GM12891 (cell line): ENCODE measurements around the gene NTNG1.

Experiments used
- DNase-seq: peaks from one replicate; pipeline ENCODE4 v3.0.0; 2011; ENCODE audit warnings: low spot score; ENCODE audit not compliant: insufficient read length
- FAIRE-seq: peaks from 2 replicates; lab custom pipeline; 2011; peaks lifted over from hg19 to GRCh38; lab: Jason Lieb, UNC
- PAX5 ChIP-seq: IDR thresholded peaks from 2 replicates; pipeline ENCODE4 v1.6.1; 2011; ENCODE audit warnings: low read length, moderate library complexity, mild to moderate bottlenecking; ENCODE audit not compliant: insufficient read depth, severe bottlenecking
- POLR2A ChIP-seq: IDR thresholded peaks from 2 replicates; pipeline ENCODE4 v1.6.1; 2011; ENCODE audit warnings: low read depth, low read length, control low read depth
- POLR2AphosphoS5 ChIP-seq: IDR thresholded peaks from 2 replicates; pipeline ENCODE4 v1.6.1; 2011; ENCODE audit warnings: low read depth, low read length, control low read depth
- POU2F2 ChIP-seq: IDR thresholded peaks from 2 replicates; pipeline ENCODE4 v1.6.1; 2011; ENCODE audit warnings: low read depth, mild to moderate bottlenecking, control low read depth, low read length, moderate library complexity
- SPI1 ChIP-seq: IDR thresholded peaks from 2 replicates; pipeline ENCODE4 v1.6.1; 2011; ENCODE audit warnings: low read depth, low read length, control low read depth
- TAF1 ChIP-seq: IDR thresholded peaks from 2 replicates; pipeline ENCODE4 v1.6.1; 2011; ENCODE audit warnings: low read depth, low read length, control low read depth

The NTNG1 gene

DNA sequence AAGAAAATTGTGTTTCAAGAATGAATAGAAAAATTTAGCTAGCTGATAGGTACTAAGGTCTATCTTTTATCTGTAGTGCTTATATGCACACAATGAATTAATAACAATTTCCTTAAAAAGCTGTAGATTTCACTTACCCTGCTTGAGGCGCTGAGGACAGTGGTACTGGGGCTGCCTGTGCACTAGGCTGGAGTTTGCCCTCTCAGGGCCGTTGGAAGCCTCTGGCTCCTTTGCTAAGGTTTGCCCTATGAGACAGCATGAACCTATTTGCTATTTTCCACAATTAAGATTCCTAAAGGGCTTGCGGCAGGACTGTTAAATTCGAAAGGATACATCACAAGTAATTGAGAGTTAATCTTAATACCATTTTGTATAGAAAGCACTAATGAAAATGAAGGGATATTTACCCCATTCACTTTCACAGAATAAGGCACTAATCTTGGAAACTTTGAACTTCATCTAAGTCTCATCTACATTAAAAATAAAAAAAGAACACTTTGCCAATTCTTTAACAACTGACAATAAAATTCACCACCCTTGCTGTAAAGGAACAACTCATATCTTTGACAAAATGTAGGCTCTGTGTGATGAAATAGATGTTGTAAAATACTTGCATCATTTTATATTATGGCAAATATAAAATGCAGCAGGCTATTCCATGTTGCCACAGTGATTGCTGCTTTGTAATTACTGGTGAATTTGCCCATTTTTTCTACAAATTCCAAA, 293.0 kb downstream of the NTNG1 start:
- no peak for FAIRE-seq
- TF ChIP-seq PAX5: no peak
- no peak for TF ChIP-seq TAF1
- TF ChIP-seq POU2F2: no peak
- TF ChIP-seq POLR2AphosphoS5: no peak
- no peak for TF ChIP-seq POLR2A
- no peak for TF ChIP-seq SPI1
- DNase-seq: no peak

DNA sequence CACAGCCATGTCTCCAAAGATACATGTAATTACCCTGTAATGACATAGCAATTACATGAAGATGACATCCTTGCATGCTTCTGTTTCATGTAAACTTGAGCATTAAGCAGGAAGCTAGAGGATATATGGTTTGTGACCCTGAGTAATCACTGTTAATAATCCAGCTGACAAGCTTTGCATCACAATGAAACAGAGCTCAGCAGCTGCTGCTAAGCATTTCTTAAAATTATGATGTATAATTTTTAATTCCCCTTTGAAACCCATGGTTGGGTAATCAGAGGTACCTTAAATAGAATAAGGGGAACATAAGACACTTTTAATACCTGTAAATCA, 293.5 kb downstream of the NTNG1 start:
- peak; percentile 13 for FAIRE-seq

DNA sequence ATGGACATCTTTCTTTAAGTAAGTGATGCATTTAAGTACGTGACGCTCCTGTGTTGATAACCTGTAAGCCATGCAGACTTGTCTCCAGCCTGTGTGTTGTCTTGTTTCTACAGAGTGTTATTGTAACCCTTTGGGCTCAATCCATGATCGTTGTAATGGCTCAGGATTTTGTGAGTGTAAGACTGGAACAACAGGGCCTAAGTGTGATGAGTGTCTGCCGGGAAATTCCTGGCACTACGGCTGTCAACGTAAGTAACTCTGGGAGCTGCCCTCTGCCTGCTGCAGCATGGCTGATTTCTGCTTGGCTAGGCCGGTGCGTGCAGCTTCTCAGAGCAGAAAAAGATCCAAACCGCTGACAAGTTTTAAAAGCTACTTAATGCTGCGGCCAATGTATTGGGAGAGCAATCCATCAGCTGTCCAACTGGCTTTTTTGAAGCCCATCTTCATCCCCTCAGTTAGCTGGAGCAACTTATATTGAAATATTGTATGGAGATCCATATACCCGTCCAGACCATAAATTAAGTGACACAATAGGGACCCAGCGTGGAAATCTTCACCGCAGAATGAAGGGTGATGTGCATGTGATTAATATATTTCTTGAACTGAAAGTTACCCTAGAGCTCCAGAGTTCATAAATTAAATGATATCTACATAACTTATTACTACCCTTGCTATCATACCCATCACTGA, 295.9 kb downstream of the NTNG1 start:
- TF ChIP-seq PAX5: no peak
- FAIRE-seq: no peak

More for the DNA sequence above, 293.5 kb downstream of the NTNG1 start:
- no peak for TF ChIP-seq POU2F2
- no peak for TF ChIP-seq TAF1
- no peak for TF ChIP-seq POLR2AphosphoS5
- TF ChIP-seq SPI1: no peak
- TF ChIP-seq PAX5: no peak
- TF ChIP-seq POLR2A: no peak
- no peak for DNase-seq

DNA sequence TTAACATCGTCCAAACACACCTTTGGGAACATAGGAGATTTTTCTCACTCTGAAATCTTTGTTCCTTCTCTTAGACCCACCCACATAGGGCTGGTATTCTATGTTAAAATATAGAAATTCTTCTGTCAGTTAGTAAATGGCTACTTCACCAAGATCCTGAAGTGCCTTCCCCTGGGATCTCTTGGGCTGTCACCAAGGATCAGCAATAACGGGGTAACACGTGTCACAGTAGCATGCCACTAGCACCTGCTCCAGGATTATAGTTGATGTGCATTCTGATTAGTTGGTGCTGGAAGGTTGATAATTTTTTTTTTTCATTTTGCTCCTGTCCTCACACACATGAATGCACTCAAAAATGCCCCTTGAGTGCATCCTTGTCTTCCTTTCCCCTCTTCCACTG, 298.7 kb downstream of the NTNG1 start:
- FAIRE-seq (no peak), DNase-seq (no peak)
- TF ChIP-seq SPI1: no peak
- no peak for TF ChIP-seq POLR2AphosphoS5
- TF ChIP-seq TAF1: no peak
- TF ChIP-seq POLR2A: no peak
- TF ChIP-seq POU2F2: no peak
- no peak for TF ChIP-seq PAX5

More for the DNA sequence above, 295.9 kb downstream of the NTNG1 start:
- DNase-seq: no peak

DNA sequence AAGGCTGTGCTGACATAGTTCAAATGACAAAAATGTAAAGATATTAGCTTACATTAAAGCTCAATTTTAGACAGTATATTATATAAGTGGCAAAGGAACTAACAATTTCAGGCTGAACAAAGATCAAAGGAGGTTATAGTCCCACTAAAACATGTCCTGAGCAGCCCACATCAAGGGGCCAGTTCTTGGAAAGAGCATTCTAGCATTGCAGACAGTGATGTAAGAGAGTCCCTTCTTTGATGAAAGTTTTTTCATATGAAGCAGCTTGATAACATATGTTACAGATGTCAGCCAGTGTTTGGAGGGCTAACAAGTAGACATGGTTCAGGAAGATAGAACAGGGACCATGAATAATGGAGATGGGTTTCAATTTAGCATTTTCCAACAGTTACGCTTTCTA, 301.7 kb downstream of the NTNG1 start:
- FAIRE-seq (no peak), DNase-seq (no peak)
- TF ChIP-seq POLR2AphosphoS5: no peak
- no peak for TF ChIP-seq POLR2A
- TF ChIP-seq PAX5: no peak
- no peak for TF ChIP-seq POU2F2
- TF ChIP-seq TAF1: no peak
- TF ChIP-seq SPI1: no peak

DNA sequence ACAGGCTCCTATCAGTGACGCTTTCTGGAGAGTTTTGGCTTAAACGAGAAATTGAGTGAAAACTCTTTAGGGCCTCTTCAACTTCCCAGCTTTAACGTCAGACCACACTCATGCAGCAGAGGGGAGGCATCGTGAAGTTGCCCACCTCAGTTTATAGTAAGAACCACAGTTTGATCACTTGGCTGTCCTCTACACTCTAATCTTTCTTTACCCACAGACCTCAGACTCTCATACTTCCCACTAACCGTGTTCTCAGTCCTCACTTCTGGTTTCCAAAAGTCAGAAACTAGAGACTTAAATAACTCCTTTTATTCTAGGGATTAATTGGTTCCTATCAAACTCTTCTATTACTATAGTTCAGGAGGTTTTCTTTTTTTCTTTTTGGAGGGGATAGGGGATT, 302.2 kb downstream of the NTNG1 start:
- no peak for FAIRE-seq
- no peak for DNase-seq
- TF ChIP-seq POU2F2 (no peak), PAX5 (no peak), SPI1 (no peak), TAF1 (no peak), POLR2AphosphoS5 (no peak), POLR2A (no peak)

DNA sequence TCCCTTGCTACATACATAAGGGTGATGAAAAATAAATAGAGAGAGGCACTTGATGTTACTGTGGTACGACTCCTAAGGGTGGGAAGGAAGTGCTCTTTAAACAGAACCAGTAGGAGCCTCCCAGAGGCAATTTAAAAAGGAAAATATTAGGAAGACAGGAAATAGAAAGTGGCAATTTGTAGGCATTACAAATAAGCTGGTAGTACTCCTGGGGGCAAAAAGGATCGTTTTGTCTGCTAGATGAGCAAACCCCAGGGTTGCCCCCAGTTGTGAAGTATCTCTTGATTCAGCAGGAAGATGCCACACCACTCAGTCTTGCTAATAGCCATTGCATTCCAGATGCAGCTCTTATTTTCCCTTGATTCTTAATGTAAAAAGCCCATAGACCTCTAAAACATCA, 303.0 kb downstream of the NTNG1 start:
- no peak for FAIRE-seq
- no peak for TF ChIP-seq TAF1
- no peak for TF ChIP-seq POLR2AphosphoS5
- no peak for TF ChIP-seq PAX5
- TF ChIP-seq POLR2A: no peak
- TF ChIP-seq POU2F2: no peak
- TF ChIP-seq SPI1: no peak
- no peak for DNase-seq

DNA sequence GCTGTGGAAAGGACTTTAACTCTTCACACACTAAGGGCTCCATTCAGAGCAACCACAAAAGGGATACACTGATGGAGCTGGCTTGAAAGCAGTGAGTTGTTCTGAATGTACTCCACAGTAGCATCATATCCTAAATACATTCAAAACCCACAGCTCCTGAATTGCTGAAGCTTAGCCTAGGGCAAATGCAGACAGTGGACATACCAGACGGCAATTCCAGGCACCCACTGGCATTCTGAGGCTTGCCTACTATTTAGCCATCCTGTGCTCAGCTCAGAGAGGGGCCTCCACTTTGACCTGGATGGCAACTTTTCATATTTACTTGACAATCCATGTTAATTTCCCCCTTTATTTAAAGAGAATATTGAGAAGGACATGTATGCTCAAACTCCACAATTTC, 303.5 kb downstream of the NTNG1 start:
- DNase-seq: no peak
- TF ChIP-seq POLR2A (no peak), POU2F2 (no peak), PAX5 (no peak), TAF1 (no peak), SPI1 (no peak), POLR2AphosphoS5 (no peak)
- no peak for FAIRE-seq

DNA sequence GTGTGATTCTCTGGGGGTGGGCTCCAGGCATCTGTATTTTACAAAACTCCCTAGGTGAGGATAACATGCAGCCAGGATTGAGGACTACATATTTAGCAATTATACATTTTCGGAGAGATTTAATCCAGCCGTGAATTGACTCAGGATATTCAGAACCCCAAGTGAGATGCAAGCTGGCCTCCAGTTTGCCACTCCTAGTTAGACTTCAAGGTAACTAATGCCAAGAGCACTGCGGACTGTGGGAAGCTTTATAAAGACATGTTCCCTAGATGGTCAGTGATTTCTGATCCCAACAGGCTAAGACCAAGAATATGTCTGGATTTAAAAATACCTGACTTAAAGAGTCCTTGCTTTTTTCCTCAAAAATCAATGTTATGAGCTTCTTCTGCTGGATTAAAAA, 308.5 kb downstream of the NTNG1 start:
- FAIRE-seq (peak; percentile 20), DNase-seq (no peak)
- TF ChIP-seq POU2F2: no peak
- TF ChIP-seq POLR2A: no peak
- TF ChIP-seq PAX5: no peak
- TF ChIP-seq TAF1: no peak
- no peak for TF ChIP-seq SPI1
- no peak for TF ChIP-seq POLR2AphosphoS5

DNA sequence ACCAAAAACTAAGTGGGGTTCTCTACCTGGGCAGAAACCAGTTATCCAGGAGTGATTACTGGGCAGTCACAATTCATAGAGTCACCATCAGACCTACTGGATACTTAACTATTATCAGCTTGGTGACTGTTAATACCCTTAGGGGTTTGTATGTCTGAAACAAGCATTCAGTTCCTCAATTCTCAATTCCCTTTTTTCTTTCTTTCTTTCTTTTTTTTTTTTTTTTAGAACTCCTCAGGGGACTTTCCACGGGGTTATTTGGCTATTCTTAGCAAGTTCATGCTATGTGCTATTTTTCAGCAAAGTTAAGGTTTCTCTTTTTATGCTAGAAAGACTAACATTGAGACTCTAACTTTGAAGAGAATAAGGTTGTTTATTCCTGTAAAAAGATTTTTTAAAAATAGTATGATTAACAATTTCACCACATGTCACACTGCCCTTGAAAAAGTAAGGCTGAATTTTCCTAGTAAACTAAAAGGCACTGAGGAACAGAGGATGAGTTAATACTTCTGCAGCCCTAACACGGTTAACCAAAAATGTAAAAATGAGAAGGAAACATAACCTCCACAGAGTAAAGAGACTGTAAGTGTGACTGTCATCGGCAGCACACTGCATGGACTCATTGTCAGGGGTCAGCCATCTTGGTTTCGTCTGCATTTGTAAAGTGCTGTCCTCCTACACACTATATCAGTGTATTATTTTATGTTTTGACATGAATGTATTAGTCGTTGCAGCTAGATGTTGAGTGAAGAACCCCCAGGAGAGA, 310.2 kb downstream of the NTNG1 start:
- TF ChIP-seq POLR2A (peak; percentile 77), POU2F2 (no peak), PAX5 (no peak), SPI1 (peak; percentile 94), TAF1 (peak; percentile 75), POLR2AphosphoS5 (peak; percentile 51; the same call in 1 of the 2 replicates)
- peak; percentile 58 for FAIRE-seq

More for the DNA sequence above, 310.2 kb downstream of the NTNG1 start:
- no peak for DNase-seq
